ENCODE data around the gene TAOK3. TPM values are rescaled to one million over a fixed set of nuclear protein-coding genes. Genes with fewer than 3 reads are reported as not detected.

TAOK3 gene
- total RNA-seq, 2 experiments from 2014 or later = 46.0 to 47.1 TPM

GRCh38 chr12:118374126-118374725, 1.5 kb upstream of the TAOK3 start:
- POLR2A ChIA-PET = interaction anchor here (0.8 to 1.3 kb wide), 5 partner anchors 10 to 319 kb away, joined by 3 to 7 read pairs (median 6); partner anchors contain the start of gene PEBP1
- Mint-ChIP-seq H3K36me3 (ENCODE audit: low read depth) (no peaks in the 10 kb centered on the region), H3K9me3 (no peaks in the 10 kb centered on the region), H3K27me3 (no peaks in the 10 kb centered on the region), H3K4me1 (ENCODE audit: low read depth) (peaks cover 39% of the 10 kb centered on the region), H3K27ac (peak overlapping the region; percentile 23), H3K4me3 (peak overlapping the region; percentile 92)
- CTCF ChIA-PET = interaction anchor here (1.1 to 1.9 kb wide), 3 partner anchors 16 to 209 kb away, joined by 3 to 16 read pairs (median 6); no protein-coding TSS in a partner anchor
- intact Hi-C loops (cut with micrococcal nuclease) = loop anchor here (5.0 to 10.0 kb wide), 2 partner anchors 67 to 239 kb away; partner anchors contain the start of gene PEBP1
- TF ChIP-seq CTCF (IDR thresholded peaks at IDR 0.05) = no peak
- ATAC-seq = no peak
- no peak for DNase-seq

GRCh38 chr12:118373616-118374015, 909 bp upstream of the TAOK3 start:
- intact Hi-C loops (cut with micrococcal nuclease) = loop anchor here (5.0 to 10.0 kb wide), 2 partner anchors 66 to 239 kb away; partner anchors contain the start of gene PEBP1
- Mint-ChIP-seq H3K4me1 (ENCODE audit: low read depth) (peaks cover 39% of the 10 kb centered on the region), H3K9me3 (no peaks in the 10 kb centered on the region), H3K27me3 (no peaks in the 10 kb centered on the region), H3K36me3 (ENCODE audit: low read depth) (no peaks in the 10 kb centered on the region), H3K27ac (peak overlapping the region; percentile 91), H3K4me3 (peak overlapping the region; percentile 92)
- no peak for TF ChIP-seq CTCF (IDR thresholded peaks at IDR 0.05)
- no peak for ATAC-seq
- ChIA-PET CTCF (interaction anchor here (1.1 to 1.9 kb wide), 3 partner anchors 16 to 208 kb away, joined by 3 to 16 read pairs (median 6); no protein-coding TSS in a partner anchor), POLR2A (interaction anchor here (0.8 to 1.4 kb wide), 8 partner anchors 9 to 319 kb away, joined by 3 to 7 read pairs (median 4); partner anchors contain the start of gene PEBP1)
- no peak for DNase-seq

- H3K27ac Mint-ChIP-seq = no peak overlapping the region
- ATAC-seq (no peak), DNase-seq (peak; percentile 24)
- no peaks in the 10 kb centered on the region for H3K36me3 Mint-ChIP-seq (ENCODE audit: low read depth)
- no peak for TF ChIP-seq CTCF (IDR thresholded peaks at IDR 0.05)
- H3K27me3 Mint-ChIP-seq = no peaks in the 10 kb centered on the region
- ChIA-PET CTCF (interaction anchor here (0.8 to 4.1 kb wide), 2 partner anchors 14 to 25 kb away, joined by 3 to 27 read pairs; no protein-coding TSS in a partner anchor), POLR2A (interaction anchor here (1.4 kb wide), 1 partner anchor 311 kb away, joined by 3 read pairs; the partner anchor contains the start of gene WSB2)
- intact Hi-C loops (cut with micrococcal nuclease) = loop anchor here (5.0 to 10.0 kb wide), 2 partner anchors 64 to 237 kb away; partner anchors contain the start of gene PEBP1
- H3K9me3 Mint-ChIP-seq = no peaks in the 10 kb centered on the region
- H3K4me3 Mint-ChIP-seq = peak overlapping the region; percentile 92
- H3K4me1 Mint-ChIP-seq (ENCODE audit: low read depth) = peaks cover 31% of the 10 kb centered on the region
Measured at GRCh38 chr12:118371321-118372282, 1.1 kb downstream of the TAOK3 start.

GRCh38 chr12:118370601-118371000, 2.1 kb downstream of the TAOK3 start:
- TF ChIP-seq CTCF (IDR thresholded peaks at IDR 0.05) = no peak
- ATAC-seq = no peak
- Mint-ChIP-seq H3K27me3 (no peaks in the 10 kb centered on the region), H3K4me1 (ENCODE audit: low read depth) (peaks cover 28% of the 10 kb centered on the region), H3K36me3 (ENCODE audit: low read depth) (no peaks in the 10 kb centered on the region), H3K4me3 (peak overlapping the region; percentile 92), H3K27ac (no peak overlapping the region), H3K9me3 (no peaks in the 10 kb centered on the region)
- ChIA-PET POLR2A (interaction anchor here (1.4 kb wide), 1 partner anchor 310 kb away, joined by 3 read pairs; the partner anchor contains the start of gene WSB2), CTCF (interaction anchor here (0.8 to 4.1 kb wide), 4 partner anchors 13 to 189 kb away, joined by 3 to 27 read pairs (median 5); no protein-coding TSS in a partner anchor)
- intact Hi-C loops (cut with micrococcal nuclease) = loop anchor here (5.0 to 10.0 kb wide), 2 partner anchors 63 to 236 kb away; partner anchors contain the start of gene PEBP1
- no peak for DNase-seq
